Pancreas (tissue), 10 donors: ENCODE data around the gene MYMX. TPM values are rescaled to one million over a fixed set of nuclear protein-coding genes. Genes with fewer than 3 reads are reported as not detected.
A peak's percentile ranks its signal among the peaks of the same experiment; 100 is the strongest.

Experiments used
- ATAC-seq, 4 donors: fragments of 200-7000 bp; cut with Tn5 transposase; one replicate each; pipeline versions ENCODE4 v1.8.0 to v1.9.1; 2020; ENCODE audit warnings: mild to moderate bottlenecking in 4 of 4, moderate library complexity in 4 of 4
- DNase-seq, 6 donors: peaks; one replicate each; pipeline ENCODE4 v3.0.0-alpha.2; 2020
- FAIRE-seq: peaks from 2 replicates; lab custom pipeline; 2012; peaks lifted over from hg19 to GRCh38; lab: Jason Lieb, UNC
- H3K27ac ChIP-seq, 4 donors: fragments of 200-600 bp; sonication (generic); 1 replicate in 3 of 4; 2 replicates in 1 of 4; pipeline versions ENCODE4 v1.5.0 to v1.8.0; 2020
- H3K27me3 ChIP-seq, 4 donors: fragments of 200-600 bp; one replicate each; pipeline ENCODE4 v1.8.0; 2021
- H3K36me3 ChIP-seq, 3 donors: fragments of 200-600 bp; sonication (generic) in 1 of 3; one replicate each; pipeline versions ENCODE4 v1.5.0 to v1.8.0; 2020 to 2021
- H3K4me1 ChIP-seq, 3 donors: fragments of 200-600 bp; one replicate each; pipeline ENCODE4 v1.8.0; 2021
- H3K4me3 ChIP-seq, 4 donors: fragments of 200-600 bp; sonication (generic) in 2 of 4; one replicate each; pipeline versions ENCODE4 v1.5.0 to v1.8.0; 2020 to 2021
- H3K9me3 ChIP-seq, 4 donors: fragments of 200-600 bp; one replicate each; pipeline ENCODE4 v1.8.0; 2021
- WGBS, 2 donors: extraction: QIAGEN DNeasy Blood & Tissue Kit; methylation state at CpG; one replicate each; pipeline ENCODE4 v1.1.7; 2013; 5-methylcytosine and 5-hydroxymethylcytosine counted together
- intact Hi-C, 3 donors: fragments of 100-400 bp; cut with DNase I; formaldehyde crosslinking; loops; one replicate each; pipeline versions ENCODE4 v1.11.1 to v1.14.2; 2022
- polyA plus RNA-seq, 2 donors: library from polyadenylated mRNA; stranded (reverse); fragments of 200-250 nt; gene quantifications; one replicate each; pipeline ENCODE4 v1.2.3, GENCODE V29; 2013
- total RNA-seq, 6 donors: library from RNA; stranded (reverse); fragmentation: NEBNext Ultra II Directional in 4 of 6; extraction: Animal tissue kit (Norgen Biotek cat#: 25700) in 4 of 6; gene quantifications; one replicate each; pipeline versions ENCODE4 v1.2.1 to v1.2.4, GENCODE V29; 2021 to 2023
- TF ChIP-seq, protein P1 (sequence below), 4 donors: fragments of 200-600 bp; sonication (generic) in 3 of 4; IDR thresholded peaks; one replicate each; pipeline versions ENCODE4 v1.5.0 to v1.8.0; 2021; ENCODE audit warnings: antibody characterized with exemption in 4 of 4
- donor health status: healthy with polysubstance abuse.
- donor health status: DM: no; HTN: no; CAD: no; lungs with moderate emphysema.
- donor health status: DM: no; HTN: no; CAD: no.
- donor health status: control.
- donor health status: control.
- donor health status: Bipolar disorder and iron deficiency.
- donor health status: DM: yes; HTN: yes; CAD: no.
- donor health status: DM: no; HTN: no; CAD: no.
- donor health status: DM: no; HTN: no; CAD: no.
- donor health status: DM: yes; HTN: yes; CAD: no.

The MYMX gene
- total and polyA plus RNA-seq, 8 donors: 0.34 to 4.3 (median 1.7) TPM

DNA sequence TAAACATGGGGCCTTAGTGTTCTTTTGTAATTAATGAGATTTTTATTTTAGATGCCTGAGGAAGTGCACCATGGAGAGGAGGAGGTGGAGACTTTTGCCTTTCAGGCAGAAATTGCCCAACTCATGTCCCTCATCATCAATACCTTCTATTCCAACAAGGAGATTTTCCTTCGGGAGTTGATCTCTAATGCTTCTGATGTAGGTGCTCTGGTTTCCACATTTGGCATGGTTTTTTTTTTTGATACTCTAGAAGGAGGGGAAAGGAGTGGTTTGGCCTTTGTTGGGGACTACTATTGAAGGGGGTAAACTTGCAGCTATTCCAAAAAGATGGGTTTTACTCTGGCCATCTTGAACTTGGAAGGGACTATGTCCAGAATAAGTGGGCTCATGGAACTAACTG lies 31.9 kb downstream of the MYMX start:
- TF ChIP-seq, protein P1, sequence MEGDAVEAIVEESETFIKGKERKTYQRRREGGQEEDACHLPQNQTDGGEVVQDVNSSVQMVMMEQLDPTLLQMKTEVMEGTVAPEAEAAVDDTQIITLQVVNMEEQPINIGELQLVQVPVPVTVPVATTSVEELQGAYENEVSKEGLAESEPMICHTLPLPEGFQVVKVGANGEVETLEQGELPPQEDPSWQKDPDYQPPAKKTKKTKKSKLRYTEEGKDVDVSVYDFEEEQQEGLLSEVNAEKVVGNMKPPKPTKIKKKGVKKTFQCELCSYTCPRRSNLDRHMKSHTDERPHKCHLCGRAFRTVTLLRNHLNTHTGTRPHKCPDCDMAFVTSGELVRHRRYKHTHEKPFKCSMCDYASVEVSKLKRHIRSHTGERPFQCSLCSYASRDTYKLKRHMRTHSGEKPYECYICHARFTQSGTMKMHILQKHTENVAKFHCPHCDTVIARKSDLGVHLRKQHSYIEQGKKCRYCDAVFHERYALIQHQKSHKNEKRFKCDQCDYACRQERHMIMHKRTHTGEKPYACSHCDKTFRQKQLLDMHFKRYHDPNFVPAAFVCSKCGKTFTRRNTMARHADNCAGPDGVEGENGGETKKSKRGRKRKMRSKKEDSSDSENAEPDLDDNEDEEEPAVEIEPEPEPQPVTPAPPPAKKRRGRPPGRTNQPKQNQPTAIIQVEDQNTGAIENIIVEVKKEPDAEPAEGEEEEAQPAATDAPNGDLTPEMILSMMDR (IDR thresholded peaks at IDR 0.05): no peak
- H3K9me3 ChIP-seq: no peaks in the 10 kb centered on the region
- no peak for DNase-seq
- ATAC-seq: no peak
- peak overlapping the region in 3 of 4 donors; percentile 62 to 89 (median 83) for H3K4me3 ChIP-seq
- peaks cover 6 to 26% (median 17%) of the 10 kb centered on the region in 3 donors for H3K4me1 ChIP-seq
- H3K36me3 ChIP-seq: peaks cover 11 to 48% (median 42%) of the 10 kb centered on the region in 3 donors
- FAIRE-seq: no peak
- H3K27ac ChIP-seq: peak overlapping the region in 2 of 4 donors; percentile 100
- H3K27me3 ChIP-seq: no peaks in the 10 kb centered on the region
- WGBS, 2 donors: 5 to 8% methylated on average over 1 of the region's 1 CpG
- intact Hi-C loops: no loop called here

DNA sequence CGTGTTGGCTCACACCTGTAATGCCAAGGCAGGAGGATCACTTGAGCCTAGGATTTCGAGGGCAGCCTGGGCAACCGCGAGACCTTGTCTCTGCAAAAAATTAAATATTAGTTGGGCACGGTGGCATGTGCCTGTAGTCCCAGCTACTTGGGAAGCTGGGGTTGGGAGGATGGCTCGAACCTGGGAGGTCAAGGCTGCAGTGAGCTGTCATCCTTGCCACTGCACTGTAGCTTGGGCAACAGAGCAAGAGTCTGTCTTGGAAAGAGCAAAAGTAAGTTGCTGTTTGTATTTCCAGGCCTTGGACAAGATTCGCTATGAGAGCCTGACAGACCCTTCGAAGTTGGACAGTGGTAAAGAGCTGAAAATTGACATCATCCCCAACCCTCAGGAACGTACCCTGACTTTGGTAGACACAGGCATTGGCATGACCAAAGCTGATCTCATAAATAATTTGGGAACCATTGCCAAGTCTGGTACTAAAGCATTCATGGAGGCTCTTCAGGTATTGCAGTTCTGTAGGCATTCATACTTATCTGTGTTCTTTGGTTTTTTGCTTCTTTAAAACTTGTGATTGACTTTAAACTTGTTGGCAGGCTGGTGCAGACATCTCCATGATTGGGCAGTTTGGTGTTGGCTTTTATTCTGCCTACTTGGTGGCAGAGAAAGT lies 32.5 kb downstream of the MYMX start:
- 40 to 49% methylated on average over 9 of the region's 9 CpGs for WGBS, 2 donors
- Histone ChIP-seq H3K27me3 (no peaks in the 10 kb centered on the region), H3K4me3 (peak overlapping the region in 3 of 4 donors; percentile 62 to 89 (median 83)), H3K4me1 (peaks cover 6 to 29% (median 17%) of the 10 kb centered on the region in 3 donors), H3K9me3 (no peaks in the 10 kb centered on the region), H3K36me3 (peaks cover 11 to 54% (median 47%) of the 10 kb centered on the region in 3 donors), H3K27ac (peak overlapping the region in 2 of 4 donors; percentile 100)
- TF ChIP-seq, protein P1 (IDR thresholded peaks at IDR 0.05): no peak
- ATAC-seq: no peak
- peak in 1 of 6 donors; percentile 24 for DNase-seq
- intact Hi-C loops: no loop called here
- no peak for FAIRE-seq

DNA sequence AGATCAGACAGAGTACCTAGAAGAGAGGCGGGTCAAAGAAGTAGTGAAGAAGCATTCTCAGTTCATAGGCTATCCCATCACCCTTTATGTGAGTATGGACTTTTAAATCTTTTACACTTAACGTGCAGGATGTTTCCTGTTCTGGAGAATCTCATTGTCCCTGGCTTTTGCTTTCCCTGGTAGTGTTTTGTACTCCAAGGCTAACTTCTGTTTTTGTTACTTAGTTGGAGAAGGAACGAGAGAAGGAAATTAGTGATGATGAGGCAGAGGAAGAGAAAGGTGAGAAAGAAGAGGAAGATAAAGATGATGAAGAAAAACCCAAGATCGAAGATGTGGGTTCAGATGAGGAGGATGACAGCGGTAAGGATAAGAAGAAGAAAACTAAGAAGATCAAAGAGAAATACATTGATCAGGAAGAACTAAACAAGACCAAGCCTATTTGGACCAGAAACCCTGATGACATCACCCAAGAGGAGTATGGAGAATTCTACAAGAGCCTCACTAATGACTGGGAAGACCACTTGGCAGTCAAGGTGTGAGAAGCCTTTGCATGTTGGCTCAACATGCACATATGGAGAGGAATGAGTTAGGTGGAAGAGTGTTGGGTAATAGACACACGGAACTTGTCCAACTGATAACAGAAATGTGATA lies 33.5 kb downstream of the MYMX start:
- peak overlapping the region in 1 of 4 donors; percentile 17 for H3K27ac ChIP-seq
- H3K4me1 ChIP-seq: peaks cover 6 to 33% (median 17%) of the 10 kb centered on the region in 3 donors

DNA sequence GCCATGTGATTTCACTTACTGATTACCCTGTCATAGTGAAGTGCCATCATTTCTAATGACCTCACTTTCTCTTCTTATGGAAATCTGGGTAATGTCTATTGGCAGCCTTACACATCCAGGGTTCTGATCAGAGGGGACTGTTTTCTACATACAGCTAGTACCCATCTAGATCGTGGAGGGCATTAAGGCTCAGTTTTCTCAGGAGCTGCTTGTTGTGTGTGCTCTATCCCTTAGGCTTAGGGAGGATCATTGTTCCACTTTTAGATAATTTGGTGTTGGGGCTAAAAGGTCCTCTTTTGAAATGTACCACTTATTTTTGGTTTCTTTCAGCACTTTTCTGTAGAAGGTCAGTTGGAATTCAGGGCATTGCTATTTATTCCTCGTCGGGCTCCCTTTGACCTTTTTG lies 34.0 kb downstream of the MYMX start:
- intact Hi-C loops: no loop called here
- TF ChIP-seq, protein P1 (IDR thresholded peaks at IDR 0.05): no peak
- peaks cover 11 to 62% (median 47%) of the 10 kb centered on the region in 3 donors for H3K36me3 ChIP-seq
- no peak overlapping the region for H3K4me3 ChIP-seq
- peaks cover 6 to 33% (median 17%) of the 10 kb centered on the region in 3 donors for H3K4me1 ChIP-seq
- ATAC-seq (no peak), FAIRE-seq (no peak), DNase-seq (no peak)
- H3K27ac ChIP-seq: no peak overlapping the region
- WGBS, 2 donors: 60 to 64% methylated on average over 3 of the region's 3 CpGs
- H3K9me3 ChIP-seq: no peaks in the 10 kb centered on the region
- no peaks in the 10 kb centered on the region for H3K27me3 ChIP-seq

More for the DNA sequence above, 33.5 kb downstream of the MYMX start:
- no peaks in the 10 kb centered on the region for H3K9me3 ChIP-seq
- TF ChIP-seq, protein P1 (IDR thresholded peaks at IDR 0.05): no peak
- no peak for DNase-seq
- WGBS, 2 donors: 55 to 61% methylated on average over 6 of the region's 6 CpGs
- peaks cover 11 to 62% (median 47%) of the 10 kb centered on the region in 3 donors for H3K36me3 ChIP-seq
- H3K27me3 ChIP-seq: no peaks in the 10 kb centered on the region
- ATAC-seq: no peak
- peak overlapping the region in 1 of 4 donors; percentile 83 for H3K4me3 ChIP-seq
- no peak for FAIRE-seq
- intact Hi-C loops: no loop called here
